ENCODE data around the gene CA10. TPM values are rescaled to one million over a fixed set of nuclear protein-coding genes. Genes with fewer than 3 reads are reported as not detected.

Gene CA10
- polyA plus RNA-seq, 4 donors = 0.19 to 0.31 TPM; not detected in 2

DNA sequence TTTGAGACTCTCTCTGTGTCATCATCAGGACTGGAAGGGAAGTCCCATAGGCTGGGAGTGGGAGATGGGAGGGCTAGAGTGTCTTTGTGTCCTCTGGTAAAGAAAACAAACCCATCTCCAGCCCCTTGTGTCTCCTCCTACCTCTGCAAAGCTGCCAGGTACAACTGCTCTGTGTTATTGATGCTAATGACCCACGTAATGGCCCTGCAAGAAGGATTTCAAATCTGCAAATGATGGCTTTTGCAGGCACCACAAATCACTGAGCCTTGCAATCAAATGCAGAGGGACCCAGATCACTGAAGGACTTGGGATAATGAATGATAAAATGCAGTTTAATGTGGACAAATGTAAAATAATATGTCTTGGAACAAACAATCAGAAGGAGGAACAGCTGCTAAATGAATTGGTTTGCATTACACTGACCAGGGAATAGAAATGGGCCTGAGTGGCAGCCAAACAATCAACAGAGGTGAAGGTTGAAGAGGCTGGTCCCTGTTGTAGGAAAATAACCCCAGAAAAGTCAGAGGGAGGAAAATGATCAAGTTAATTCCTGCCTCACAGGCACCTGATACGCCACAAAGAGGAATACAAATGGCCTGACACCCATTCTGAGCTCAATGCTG, 473.1 kb downstream of the CA10 start:
- H3K36me3 ChIP-seq (ENCODE audit: control insufficient read depth in 3 of 3, insufficient read depth in 2 of 3, low read depth in 1 of 3, low read length in 3 of 3) = no peaks in the 10 kb centered on the region
- DNase-seq (no peak), FAIRE-seq (no peak)
- H3K9me3 ChIP-seq (ENCODE audit: control insufficient read depth in 2 of 2, insufficient read depth in 1 of 2, low read depth in 1 of 2, low read length in 1 of 2) = no peaks in the 10 kb centered on the region
- no peaks in the 10 kb centered on the region for H3K4me1 ChIP-seq (ENCODE audit: control insufficient read depth in 3 of 3, insufficient read depth in 2 of 3, low read depth in 1 of 3, low read length in 2 of 3)
- whole genome bisulfite sequencing, 3 donors = 43 to 54% (median 54%) methylated on average over 2 of the region's 2 CpGs
- H3K27me3 ChIP-seq (ENCODE audit: control insufficient read depth in 3 of 3, insufficient read depth in 3 of 3, low read length in 3 of 3) = no peaks in the 10 kb centered on the region
- H3K4me3 ChIP-seq (ENCODE audit: low read depth in 1 of 3, low read length in 3 of 3) = no peak overlapping the region
- H3K27ac ChIP-seq (ENCODE audit: low read depth in 1 of 3, low read length in 2 of 3) = no peak overlapping the region

DNA sequence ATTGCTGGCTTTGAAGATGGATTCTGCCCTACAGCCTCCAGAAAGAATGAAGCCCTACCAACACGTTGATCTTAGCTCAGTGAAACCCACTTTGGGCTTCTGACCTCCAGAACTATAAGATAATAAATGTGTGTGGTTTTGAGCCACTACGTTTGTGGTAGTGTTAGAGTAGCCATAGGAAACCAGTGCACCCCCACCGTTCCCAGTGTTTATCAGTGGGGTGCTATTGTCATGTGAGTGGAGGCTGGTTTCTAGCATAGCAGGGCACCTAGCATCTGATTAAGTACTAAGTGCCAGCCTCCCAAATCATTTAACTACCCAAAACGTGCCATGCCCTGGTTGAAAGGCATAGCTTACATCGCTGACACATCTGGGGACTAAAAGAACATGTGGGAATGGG, 474.3 kb downstream of the CA10 start:
- FAIRE-seq = no peak
- H3K9me3 ChIP-seq (ENCODE audit: control insufficient read depth in 2 of 2, insufficient read depth in 1 of 2, low read depth in 1 of 2, low read length in 1 of 2) = no peaks in the 10 kb centered on the region
- WGBS, 3 donors = 42 to 49% (median 44%) methylated on average over 5 of the region's 5 CpGs
- no peak for DNase-seq
- no peak overlapping the region for H3K27ac ChIP-seq (ENCODE audit: low read depth in 1 of 3, low read length in 2 of 3)
- no peaks in the 10 kb centered on the region for H3K36me3 ChIP-seq (ENCODE audit: control insufficient read depth in 3 of 3, insufficient read depth in 2 of 3, low read depth in 1 of 3, low read length in 3 of 3)
- H3K27me3 ChIP-seq (ENCODE audit: control insufficient read depth in 3 of 3, insufficient read depth in 3 of 3, low read length in 3 of 3) = no peaks in the 10 kb centered on the region
- no peaks in the 10 kb centered on the region for H3K4me1 ChIP-seq (ENCODE audit: control insufficient read depth in 3 of 3, insufficient read depth in 2 of 3, low read depth in 1 of 3, low read length in 2 of 3)
- H3K4me3 ChIP-seq (ENCODE audit: low read depth in 1 of 3, low read length in 3 of 3) = no peak overlapping the region

DNA sequence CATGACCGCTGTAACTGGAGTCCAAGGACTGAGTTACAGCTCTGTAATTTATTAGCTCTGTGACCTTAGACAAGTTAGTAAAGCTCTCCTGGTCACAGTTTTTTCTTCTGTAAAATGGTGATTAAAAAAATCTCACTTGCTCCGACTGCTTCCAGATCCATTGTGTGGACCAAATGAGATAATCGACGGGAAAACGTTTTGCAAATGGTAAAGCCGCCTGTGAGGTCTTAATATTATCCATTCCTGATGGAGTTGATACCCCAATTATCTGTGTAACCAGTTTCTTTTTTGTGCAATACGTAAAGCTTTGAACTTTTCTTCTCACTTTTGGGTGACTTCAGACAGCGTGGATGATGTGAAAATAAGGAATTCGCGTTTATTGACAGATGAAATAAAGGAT, 475.2 kb downstream of the CA10 start:
- Histone ChIP-seq H3K4me3 (ENCODE audit: low read depth in 1 of 3, low read length in 3 of 3) (no peak overlapping the region), H3K27me3 (ENCODE audit: control insufficient read depth in 3 of 3, insufficient read depth in 3 of 3, low read length in 3 of 3) (no peaks in the 10 kb centered on the region), H3K9me3 (ENCODE audit: control insufficient read depth in 2 of 2, insufficient read depth in 1 of 2, low read depth in 1 of 2, low read length in 1 of 2) (no peaks in the 10 kb centered on the region), H3K36me3 (ENCODE audit: control insufficient read depth in 3 of 3, insufficient read depth in 2 of 3, low read depth in 1 of 3, low read length in 3 of 3) (no peaks in the 10 kb centered on the region), H3K4me1 (ENCODE audit: control insufficient read depth in 3 of 3, insufficient read depth in 2 of 3, low read depth in 1 of 3, low read length in 2 of 3) (no peaks in the 10 kb centered on the region), H3K27ac (ENCODE audit: low read depth in 1 of 3, low read length in 2 of 3) (no peak overlapping the region)
- FAIRE-seq (no peak), DNase-seq (no peak)
- 88 to 89% (median 89%) methylated on average over 10 of the region's 10 CpGs for WGBS, 3 donors

DNA sequence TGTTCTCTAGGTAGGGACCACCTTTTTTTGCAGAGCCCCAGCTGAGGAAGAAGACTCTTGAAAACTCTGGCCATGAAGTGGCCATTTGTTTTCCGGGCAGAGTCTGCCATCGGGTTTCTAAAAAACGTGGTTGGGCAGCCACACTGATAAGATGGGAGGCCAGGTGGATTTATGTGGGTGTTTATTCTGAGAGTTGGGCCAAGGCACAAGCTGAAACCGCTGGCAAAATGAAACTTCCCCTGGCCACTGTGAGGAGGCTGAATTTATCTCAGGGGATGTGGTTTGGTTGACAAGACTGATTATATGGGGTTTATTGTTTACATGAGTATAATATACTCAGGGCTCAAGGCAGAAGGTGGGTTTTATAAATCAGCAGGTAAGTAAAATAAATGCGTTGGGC, 476.4 kb downstream of the CA10 start:
- 37 to 50% (median 40%) methylated on average over 5 of the region's 5 CpGs for WGBS, 3 donors
- Histone ChIP-seq H3K4me3 (ENCODE audit: low read depth in 1 of 3, low read length in 3 of 3) (no peak overlapping the region), H3K36me3 (ENCODE audit: control insufficient read depth in 3 of 3, insufficient read depth in 2 of 3, low read depth in 1 of 3, low read length in 3 of 3) (no peaks in the 10 kb centered on the region), H3K9me3 (ENCODE audit: control insufficient read depth in 2 of 2, insufficient read depth in 1 of 2, low read depth in 1 of 2, low read length in 1 of 2) (no peaks in the 10 kb centered on the region), H3K27me3 (ENCODE audit: control insufficient read depth in 3 of 3, insufficient read depth in 3 of 3, low read length in 3 of 3) (no peaks in the 10 kb centered on the region), H3K27ac (ENCODE audit: low read depth in 1 of 3, low read length in 2 of 3) (no peak overlapping the region), H3K4me1 (ENCODE audit: control insufficient read depth in 3 of 3, insufficient read depth in 2 of 3, low read depth in 1 of 3, low read length in 2 of 3) (no peaks in the 10 kb centered on the region)
- DNase-seq (no peak), FAIRE-seq (no peak)

DNA sequence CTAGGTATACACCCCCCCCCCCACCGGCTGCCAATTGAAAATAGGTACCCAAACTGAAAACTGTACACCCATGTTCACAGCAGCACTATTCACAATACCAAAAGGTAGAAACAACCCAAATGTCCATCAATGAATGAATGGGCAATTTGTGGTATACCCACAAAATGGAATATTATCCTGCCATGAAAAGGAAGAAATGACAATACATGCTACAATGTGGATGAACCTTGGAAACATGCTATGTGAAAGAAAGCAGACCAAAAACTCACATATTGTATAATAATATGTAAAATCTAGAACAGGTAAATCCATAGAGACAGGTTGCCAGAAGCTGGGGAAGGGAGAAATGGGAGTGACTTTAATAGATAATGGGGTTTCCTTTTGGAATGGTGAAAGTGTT, 480.6 kb downstream of the CA10 start:
- WGBS, 3 donors = 87 to 94% (median 93%) methylated on average over 1 of the region's 1 CpG
- Histone ChIP-seq H3K36me3 (ENCODE audit: control insufficient read depth in 3 of 3, insufficient read depth in 2 of 3, low read depth in 1 of 3, low read length in 3 of 3) (no peaks in the 10 kb centered on the region), H3K4me1 (ENCODE audit: control insufficient read depth in 3 of 3, insufficient read depth in 2 of 3, low read depth in 1 of 3, low read length in 2 of 3) (no peaks in the 10 kb centered on the region), H3K9me3 (ENCODE audit: control insufficient read depth in 2 of 2, insufficient read depth in 1 of 2, low read depth in 1 of 2, low read length in 1 of 2) (no peaks in the 10 kb centered on the region), H3K27me3 (ENCODE audit: control insufficient read depth in 3 of 3, insufficient read depth in 3 of 3, low read length in 3 of 3) (no peaks in the 10 kb centered on the region), H3K4me3 (ENCODE audit: low read depth in 1 of 3, low read length in 3 of 3) (no peak overlapping the region), H3K27ac (ENCODE audit: low read depth in 1 of 3, low read length in 2 of 3) (no peak overlapping the region)
- FAIRE-seq = no peak
- no peak for DNase-seq

DNA sequence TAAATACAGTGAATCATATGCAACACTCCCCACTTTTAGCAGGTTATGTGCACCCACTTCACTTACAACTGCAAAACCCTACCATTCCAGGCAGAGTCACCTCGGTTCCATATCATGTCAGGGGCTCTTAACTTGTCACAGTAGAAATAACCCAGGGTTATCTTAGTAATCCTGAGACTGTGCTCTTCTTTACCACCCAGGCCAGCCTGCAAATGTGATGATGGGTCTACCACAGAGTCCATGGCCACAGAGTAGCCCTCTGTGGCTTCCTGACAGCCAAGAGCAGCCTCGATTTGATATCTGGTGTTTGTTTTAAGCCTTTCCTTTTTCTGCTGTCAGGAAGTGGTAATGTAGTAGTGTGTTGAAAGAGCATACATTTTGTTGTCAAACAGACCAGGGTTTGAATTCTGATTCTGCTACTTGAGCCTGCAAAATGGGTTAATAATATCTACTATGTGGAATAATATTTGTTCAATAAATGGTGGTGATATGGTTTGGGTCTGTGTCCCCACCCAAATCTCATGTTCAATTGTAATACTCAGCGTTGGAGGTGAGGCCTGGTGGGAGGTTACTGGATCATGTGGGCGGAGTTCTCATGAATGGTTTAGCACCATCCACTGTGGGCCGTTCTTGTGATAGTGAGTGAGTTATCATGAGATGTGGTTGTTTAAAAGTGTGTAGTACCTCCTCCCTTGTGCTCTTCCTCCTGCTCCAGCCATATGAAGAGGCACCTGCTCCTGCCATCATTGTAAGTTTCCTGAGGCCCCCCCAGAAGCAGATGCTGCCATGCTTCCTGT, 481.6 kb downstream of the CA10 start:
- 58 to 73% (median 60%) methylated on average over 5 of the region's 5 CpGs for WGBS, 3 donors
- H3K4me3 ChIP-seq (ENCODE audit: low read depth in 1 of 3, low read length in 3 of 3) = no peak overlapping the region
- DNase-seq = no peak
- no peaks in the 10 kb centered on the region for H3K36me3 ChIP-seq (ENCODE audit: control insufficient read depth in 3 of 3, insufficient read depth in 2 of 3, low read depth in 1 of 3, low read length in 3 of 3)
- FAIRE-seq = no peak
- H3K9me3 ChIP-seq (ENCODE audit: control insufficient read depth in 2 of 2, insufficient read depth in 1 of 2, low read depth in 1 of 2, low read length in 1 of 2) = no peaks in the 10 kb centered on the region
- H3K4me1 ChIP-seq (ENCODE audit: control insufficient read depth in 3 of 3, insufficient read depth in 2 of 3, low read depth in 1 of 3, low read length in 2 of 3) = no peaks in the 10 kb centered on the region
- H3K27me3 ChIP-seq (ENCODE audit: control insufficient read depth in 3 of 3, insufficient read depth in 3 of 3, low read length in 3 of 3) = no peaks in the 10 kb centered on the region
- H3K27ac ChIP-seq (ENCODE audit: low read depth in 1 of 3, low read length in 2 of 3) = no peak overlapping the region

DNA sequence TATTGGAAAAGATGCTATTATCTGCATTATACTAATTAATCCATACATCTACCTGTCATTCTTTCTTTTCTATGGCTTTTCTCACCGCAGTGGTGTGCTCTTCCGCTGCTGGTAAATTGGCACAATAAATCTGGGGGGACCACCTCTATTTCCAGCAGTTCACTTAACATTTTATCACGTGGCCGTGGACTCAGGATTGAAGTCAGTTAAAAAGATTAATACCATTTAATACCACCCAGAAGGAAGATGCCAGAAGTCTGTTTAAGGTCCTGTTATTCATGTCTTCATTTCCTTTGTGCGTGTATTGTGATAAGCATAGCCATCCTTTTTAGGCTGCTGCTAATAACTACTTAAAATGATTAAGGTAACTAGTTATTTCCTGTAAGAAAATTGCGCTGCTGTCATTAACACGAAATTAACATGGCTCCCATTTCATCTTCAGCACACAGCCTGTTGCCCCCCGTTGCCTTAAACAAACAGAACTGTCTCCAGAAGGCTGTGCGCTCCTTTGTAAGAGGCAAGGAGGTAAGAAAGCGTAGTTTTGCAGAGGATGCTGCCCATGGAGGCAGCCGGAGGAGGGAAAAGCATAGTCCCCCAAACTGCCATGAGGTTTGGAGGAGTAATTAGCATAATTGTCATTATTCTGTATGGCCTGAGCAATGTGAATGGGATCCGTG, 483.8 kb downstream of the CA10 start:
- FAIRE-seq = no peak
- no peak overlapping the region for H3K27ac ChIP-seq (ENCODE audit: low read depth in 1 of 3, low read length in 2 of 3)
- DNase-seq = no peak
- no peak overlapping the region for H3K4me3 ChIP-seq (ENCODE audit: low read depth in 1 of 3, low read length in 3 of 3)
- H3K9me3 ChIP-seq (ENCODE audit: control insufficient read depth in 2 of 2, insufficient read depth in 1 of 2, low read depth in 1 of 2, low read length in 1 of 2) = no peaks in the 10 kb centered on the region
- no peaks in the 10 kb centered on the region for H3K27me3 ChIP-seq (ENCODE audit: control insufficient read depth in 3 of 3, insufficient read depth in 3 of 3, low read length in 3 of 3)
- H3K36me3 ChIP-seq (ENCODE audit: control insufficient read depth in 3 of 3, insufficient read depth in 2 of 3, low read depth in 1 of 3, low read length in 3 of 3) = no peaks in the 10 kb centered on the region
- 65 to 69% (median 67%) methylated on average over 12 of the region's 12 CpGs for WGBS, 3 donors
- H3K4me1 ChIP-seq (ENCODE audit: control insufficient read depth in 3 of 3, insufficient read depth in 2 of 3, low read depth in 1 of 3, low read length in 2 of 3) = no peaks in the 10 kb centered on the region

DNA sequence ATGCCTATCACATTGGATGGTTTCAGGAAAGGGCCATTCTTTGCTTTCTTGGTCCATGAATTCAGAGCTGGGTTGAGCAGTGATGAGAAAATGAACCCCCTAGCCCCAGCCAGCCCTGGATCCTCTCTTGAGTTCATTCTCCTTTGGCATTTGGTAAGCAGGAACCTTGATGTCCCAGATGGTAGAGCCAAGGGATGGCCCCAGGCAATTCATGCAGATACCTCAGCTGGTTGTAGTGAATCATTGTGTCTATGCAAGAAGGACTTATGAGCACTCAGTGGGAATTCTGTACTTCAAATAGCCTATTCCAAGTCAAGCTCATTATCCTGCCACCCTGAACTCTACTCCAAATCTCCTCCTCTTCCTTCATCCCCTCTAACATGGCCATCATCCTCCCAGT, 485.4 kb downstream of the CA10 start:
- FAIRE-seq = no peak

More for the DNA sequence above, 485.4 kb downstream of the CA10 start:
- Histone ChIP-seq H3K9me3 (ENCODE audit: control insufficient read depth in 2 of 2, insufficient read depth in 1 of 2, low read depth in 1 of 2, low read length in 1 of 2) (peaks cover 0 to 6% of the 10 kb centered on the region in 2 donors), H3K36me3 (ENCODE audit: control insufficient read depth in 3 of 3, insufficient read depth in 2 of 3, low read depth in 1 of 3, low read length in 3 of 3) (no peaks in the 10 kb centered on the region), H3K4me1 (ENCODE audit: control insufficient read depth in 3 of 3, insufficient read depth in 2 of 3, low read depth in 1 of 3, low read length in 2 of 3) (no peaks in the 10 kb centered on the region), H3K4me3 (ENCODE audit: low read depth in 1 of 3, low read length in 3 of 3) (no peak overlapping the region), H3K27ac (ENCODE audit: low read depth in 1 of 3, low read length in 2 of 3) (no peak overlapping the region), H3K27me3 (ENCODE audit: control insufficient read depth in 3 of 3, insufficient read depth in 3 of 3, low read length in 3 of 3) (no peaks in the 10 kb centered on the region)
- DNase-seq = no peak
